ENCODE data around the gene SH3BP4.
"Not testable (repeated sequence)": the region's sequence is repeated elsewhere in the genome, so short reads cannot be mapped to it uniquely, and the experiment has no call there.

GRCh38 chr2:235020141-235020540 is 68.3 kb downstream of the SH3BP4 start:
- TF ChIP-seq CTCF (conservative IDR thresholded peaks at IDR 0.05; ENCODE audit: low read depth, low read length); EZH2 (IDR thresholded peaks at IDR 0.05; ENCODE audit: borderline replicate concordance, low read depth, low read length, poor library complexity, severe bottlenecking): not testable (repeated sequence)
